Karpas-422 (cell line): Measurements from ENCODE around the gene PDE4C. TPM values are rescaled to one million over a fixed set of nuclear protein-coding genes. Genes with fewer than 3 reads are reported as not detected.

Experiments
- DNase-seq: peaks from one replicate; pipeline ENCODE4 v3.0.0-alpha.2; 2015
- H2AFZ ChIP-seq: fragments of 200-600 bp; sonication (generic); 2 replicates; pipeline ENCODE4 v1.6.1; 2014; ENCODE audit warnings: antibody characterized with exemption, low read length, mixed read lengths
- H3K27ac ChIP-seq: fragments of 200-600 bp; sonication (generic); 2 replicates; pipeline ENCODE4 v1.5.1; 2014; ENCODE audit warnings: mild to moderate bottlenecking, low read length, moderate library complexity
- H3K27me3 ChIP-seq: fragments of 200-600 bp; sonication (generic); 2 replicates; pipeline ENCODE4 v1.6.1; 2014; ENCODE audit warnings: low read length, mixed read lengths
- H3K36me3 ChIP-seq: fragments of 200-600 bp; sonication (generic); 2 replicates; pipeline ENCODE4 v1.6.1; 2014; ENCODE audit warnings: low read length, mixed read lengths; ENCODE audit not compliant: insufficient read depth
- H3K4me1 ChIP-seq: fragments of 200-600 bp; sonication (generic); 2 replicates; pipeline ENCODE4 v1.6.1; 2014; ENCODE audit warnings: mild to moderate bottlenecking, low read length, mixed read lengths
- H3K4me2 ChIP-seq: fragments of 200-600 bp; sonication (generic); 2 replicates; pipeline ENCODE4 v1.6.1; 2014; ENCODE audit warnings: low read length, low read depth, mild to moderate bottlenecking; ENCODE audit not compliant: poor library complexity, severe bottlenecking
- H3K4me3 ChIP-seq: fragments of 200-600 bp; sonication (generic); 2 replicates; pipeline ENCODE4 v1.5.1; 2014; ENCODE audit warnings: mild to moderate bottlenecking, antibody characterized with exemption, low read length, mixed read lengths
- H3K79me2 ChIP-seq: fragments of 200-600 bp; sonication (generic); 2 replicates; pipeline ENCODE4 v1.6.1; 2014; ENCODE audit warnings: mild to moderate bottlenecking, low read length, mixed read lengths
- H3K9ac ChIP-seq: fragments of 200-600 bp; sonication (generic); 2 replicates; pipeline ENCODE4 v1.6.0; 2014; ENCODE audit warnings: low read length
- H3K9me2 ChIP-seq: fragments of 200-600 bp; sonication (generic), shearing (Covaris generic); replicated peaks from 2 replicates; pipeline ENCODE4 v1.6.0; 2014; ENCODE audit warnings: mild to moderate bottlenecking, low read length, moderate library complexity; ENCODE audit not compliant: insufficient read depth
- H3K9me3 ChIP-seq: fragments of 300-700, 200-600 bp; sonication (generic); 2 replicates; pipeline ENCODE4 v1.6.1; 2014; ENCODE audit warnings: low read length, mixed read lengths
- H4K20me1 ChIP-seq: fragments of 200-600 bp; sonication (generic); 2 replicates; pipeline ENCODE4 v1.6.1; 2014; ENCODE audit warnings: mild to moderate bottlenecking, antibody characterized with exemption, low read length, low read depth; ENCODE audit not compliant: insufficient read depth
- total RNA-seq: library from RNA; depleted of rRNA; stranded (reverse); fragments of >200 nt; shearing (Covaris generic); gene quantifications from 2 replicates; pipeline ENCODE4 v1.2.3, GENCODE V29; 2014; ENCODE audit warnings: low replicate concordance; rRNA removed

Gene PDE4C
- total RNA-seq = not detected in 2 replicates

- Histone ChIP-seq H3K36me3 (no peaks in the 10 kb centered on the region), H4K20me1 (peaks cover 4% of the 10 kb centered on the region; the same call in 1 of the 2 replicates), H3K9me2 (no peaks in the 10 kb centered on the region), H3K9me3 (no peaks in the 10 kb centered on the region), H3K27me3 (no peaks in the 10 kb centered on the region), H3K79me2 (no peaks in the 10 kb centered on the region), H3K4me3 (no peak within 1 kb of the TSS), H3K4me1 (peaks cover 16% of the 10 kb centered on the region), H2AFZ (no peak within 1 kb of the TSS), H3K27ac (no peak within 1 kb of the TSS), H3K9ac (no peak within 1 kb of the TSS), H3K4me2 (no peak within 1 kb of the TSS)
- DNase-seq = peak; percentile 57
Measured at GRCh38 chr19:18225702-18226468, at the start of gene PDE4C. Gene PDE4C, minus strand, starts transcription at chr19:18226438. Its CDS starts 23 bp downstream, at chr19:18226415.

GRCh38 chr19:18274781-18275356, 48.6 kb upstream of the PDE4C start:
- Histone ChIP-seq H3K27me3 (no peaks in the 10 kb centered on the region), H3K4me2 (no peak overlapping the region), H3K27ac (no peak overlapping the region), H3K79me2 (peaks cover 7% of the 10 kb centered on the region; the same call in 1 of the 2 replicates), H2AFZ (no peak overlapping the region), H3K4me1 (peaks cover 10% of the 10 kb centered on the region), H3K4me3 (no peak overlapping the region), H3K9me3 (no peaks in the 10 kb centered on the region), H3K9me2 (no peaks in the 10 kb centered on the region), H3K9ac (no peak overlapping the region), H3K36me3 (0 out of 2 replicates have a peak, but pooled peaks cover 3% of the 10 kb centered on the region), H4K20me1 (peaks cover 19% of the 10 kb centered on the region)
- DNase-seq = no peak

- Histone ChIP-seq H3K36me3 (0 out of 2 replicates have a peak, but pooled peaks cover 3% of the 10 kb centered on the region), H3K4me1 (peaks cover 7% of the 10 kb centered on the region), H3K79me2 (peaks cover 7% of the 10 kb centered on the region; the same call in 1 of the 2 replicates), H3K27ac (no peak within 1 kb of the TSS), H3K9me2 (no peaks in the 10 kb centered on the region), H3K9ac (no peak within 1 kb of the TSS), H4K20me1 (peaks cover 18% of the 10 kb centered on the region), H2AFZ (no peak within 1 kb of the TSS), H3K4me2 (no peak within 1 kb of the TSS), H3K27me3 (no peaks in the 10 kb centered on the region), H3K9me3 (no peaks in the 10 kb centered on the region), H3K4me3 (no peak within 1 kb of the TSS)
- no peak for DNase-seq
Measured at GRCh38 chr19:18274219-18274780, 48.1 kb upstream of the PDE4C start, which contains the start of gene IQCN. Gene IQCN, minus strand, starts transcription at chr19:18274452. Its CDS starts 4,974 bp downstream, at chr19:18269478.

GRCh38 chr19:18273561-18274218, 47.5 kb upstream of the PDE4C start:
- Histone ChIP-seq H3K9me3 (no peaks in the 10 kb centered on the region), H2AFZ (no peak overlapping the region), H3K9ac (no peak overlapping the region), H3K4me3 (no peak overlapping the region), H4K20me1 (peaks cover 12% of the 10 kb centered on the region; the same call in 1 of the 2 replicates), H3K4me1 (peaks cover under 1% of the 10 kb centered on the region), H3K36me3 (0 out of 2 replicates have a peak, but pooled peaks cover under 1% of the 10 kb centered on the region), H3K27ac (no peak overlapping the region), H3K79me2 (peaks cover under 1% of the 10 kb centered on the region; the same call in 1 of the 2 replicates), H3K27me3 (no peaks in the 10 kb centered on the region), H3K4me2 (no peak overlapping the region), H3K9me2 (no peaks in the 10 kb centered on the region)
- DNase-seq = no peak

- no peaks in the 10 kb centered on the region for H3K27me3 ChIP-seq
- H3K4me1 ChIP-seq = no peaks in the 10 kb centered on the region
- no peak overlapping the region for H3K4me3 ChIP-seq
- H3K9me3 ChIP-seq = no peaks in the 10 kb centered on the region
- DNase-seq = no peak
- no peak overlapping the region for H3K9ac ChIP-seq
- H3K9me2 ChIP-seq = no peaks in the 10 kb centered on the region
- H2AFZ ChIP-seq = no peak overlapping the region
- H3K36me3 ChIP-seq = no peaks in the 10 kb centered on the region
- no peak overlapping the region for H3K27ac ChIP-seq
- no peaks in the 10 kb centered on the region for H3K79me2 ChIP-seq
- no peak overlapping the region for H3K4me2 ChIP-seq
- H4K20me1 ChIP-seq = 0 out of 2 replicates have a peak, but pooled peaks cover 4% of the 10 kb centered on the region
Measured at GRCh38 chr19:18271433-18271841, 45.2 kb upstream of the PDE4C start.

GRCh38 chr19:18270326-18270725, 44.1 kb upstream of the PDE4C start:
- no peaks in the 10 kb centered on the region for H3K4me1 ChIP-seq
- DNase-seq = no peak
- no peaks in the 10 kb centered on the region for H3K36me3 ChIP-seq
- no peaks in the 10 kb centered on the region for H3K9me2 ChIP-seq
- no peak overlapping the region for H3K4me3 ChIP-seq
- no peaks in the 10 kb centered on the region for H3K9me3 ChIP-seq
- H4K20me1 ChIP-seq = 0 out of 2 replicates have a peak, but pooled peaks cover 4% of the 10 kb centered on the region
- H3K27me3 ChIP-seq = no peaks in the 10 kb centered on the region
- no peaks in the 10 kb centered on the region for H3K79me2 ChIP-seq
- H3K4me2 ChIP-seq = no peak overlapping the region
- no peak overlapping the region for H3K27ac ChIP-seq
- H3K9ac ChIP-seq = no peak overlapping the region
- no peak overlapping the region for H2AFZ ChIP-seq

GRCh38 chr19:18269070-18269723, 43.0 kb upstream of the PDE4C start:
- Histone ChIP-seq H3K4me2 (no peak overlapping the region), H3K36me3 (no peaks in the 10 kb centered on the region), H4K20me1 (no peaks in the 10 kb centered on the region), H3K79me2 (no peaks in the 10 kb centered on the region), H3K9me3 (no peaks in the 10 kb centered on the region), H3K27me3 (no peaks in the 10 kb centered on the region), H3K4me1 (no peaks in the 10 kb centered on the region), H3K9me2 (no peaks in the 10 kb centered on the region), H3K4me3 (no peak overlapping the region), H3K27ac (no peak overlapping the region), H3K9ac (no peak overlapping the region), H2AFZ (no peak overlapping the region)
- no peak for DNase-seq
